ENCODE results near the gene SIX5.

- TF ChIP-seq POLR2A (IDR thresholded peaks at IDR 0.05; ENCODE audit: low read length) (no peak), GATA1 (IDR thresholded peaks at IDR 0.05; ENCODE audit: low read depth, low read length) (no peak)
These were observed 2.7 kb downstream of the SIX5 start for GRCh38 chr19:45766296-45766868.

Data from erythroblast (primary cell).